UCSD-AML1 (cell line): ENCODE data around the gene TERB1.

Experiments used
- DNase-seq: peaks from one replicate; lab custom pipeline; 2025; ENCODE audit not compliant: unreplicated experiment; lab: John Stamatoyannopoulos, UW

The TERB1 gene, protein sequence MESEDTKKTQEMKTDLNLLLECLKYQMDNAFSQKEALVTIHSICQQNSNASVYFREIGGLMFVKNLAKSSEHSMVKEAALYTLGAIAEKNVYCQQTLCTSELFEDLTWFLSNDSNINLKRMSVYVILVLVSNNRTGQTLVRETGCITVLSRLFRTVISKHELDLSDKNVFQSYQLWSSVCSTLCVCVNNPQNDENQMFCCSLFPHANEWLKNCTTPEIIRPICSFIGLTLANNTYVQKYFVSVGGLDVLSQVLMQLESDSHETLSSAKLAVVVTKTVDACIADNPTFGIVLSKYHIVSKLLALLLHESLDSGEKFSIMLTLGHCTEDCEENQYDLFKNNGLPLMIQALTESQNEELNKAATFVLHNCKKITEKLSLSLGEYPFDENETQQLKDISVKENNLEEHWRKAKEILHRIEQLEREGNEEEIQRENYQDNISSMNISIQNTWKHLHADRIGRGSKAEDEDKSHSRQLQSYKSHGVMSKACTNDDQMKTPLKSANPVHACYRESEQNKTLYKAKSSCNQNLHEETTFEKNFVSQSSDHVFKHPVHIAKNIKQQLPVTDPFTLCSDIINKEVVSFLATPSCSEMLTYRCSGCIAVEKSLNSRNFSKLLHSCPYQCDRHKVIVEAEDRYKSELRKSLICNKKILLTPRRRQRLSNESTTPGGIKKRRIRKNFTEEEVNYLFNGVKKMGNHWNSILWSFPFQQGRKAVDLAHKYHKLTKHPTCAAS

DNA sequence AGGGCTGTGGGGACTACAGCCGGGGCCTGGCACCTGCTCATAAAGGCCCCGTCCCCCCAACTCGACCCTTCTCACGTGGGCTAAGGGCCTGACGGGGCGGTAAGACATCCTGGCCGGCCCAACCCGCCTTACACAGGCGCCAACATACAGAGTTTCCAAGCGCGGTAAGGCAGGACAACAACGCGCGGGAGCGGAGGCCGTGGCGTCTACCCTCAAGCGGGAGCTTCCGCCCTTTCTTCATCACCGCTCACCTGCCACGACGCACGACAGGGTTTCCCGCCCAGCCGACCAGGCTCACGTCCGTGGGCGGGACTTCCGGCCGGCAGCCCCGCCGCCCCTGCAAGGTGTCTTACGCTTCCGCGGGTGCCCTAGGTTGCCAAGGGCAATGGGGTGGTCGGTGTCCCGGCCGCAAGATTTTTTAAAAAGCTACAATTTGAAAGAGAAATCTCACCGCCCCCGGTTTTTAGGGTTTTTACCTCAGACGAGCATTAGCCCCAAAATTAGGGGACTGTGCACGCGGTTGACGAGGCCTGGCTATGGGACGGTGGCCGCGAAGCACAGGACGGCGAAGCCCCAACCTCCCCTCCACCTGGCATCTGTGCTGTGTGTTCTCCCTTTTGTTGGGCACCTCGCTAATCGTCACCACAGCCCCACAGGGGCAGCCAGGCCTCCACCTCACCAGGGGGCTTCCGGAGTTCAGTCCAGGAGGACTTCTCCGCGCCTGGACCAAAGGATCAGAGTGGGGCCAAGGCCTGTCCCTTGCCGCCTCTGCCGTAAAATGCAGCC is at the start of gene TERB1:
Gene TERB1 (minus strand): TSS at position 265 of the 786 bp plus-strand sequence. CDS start 4,786 bp downstream, outside the sequence.
- no peak for DNase-seq

DNA sequence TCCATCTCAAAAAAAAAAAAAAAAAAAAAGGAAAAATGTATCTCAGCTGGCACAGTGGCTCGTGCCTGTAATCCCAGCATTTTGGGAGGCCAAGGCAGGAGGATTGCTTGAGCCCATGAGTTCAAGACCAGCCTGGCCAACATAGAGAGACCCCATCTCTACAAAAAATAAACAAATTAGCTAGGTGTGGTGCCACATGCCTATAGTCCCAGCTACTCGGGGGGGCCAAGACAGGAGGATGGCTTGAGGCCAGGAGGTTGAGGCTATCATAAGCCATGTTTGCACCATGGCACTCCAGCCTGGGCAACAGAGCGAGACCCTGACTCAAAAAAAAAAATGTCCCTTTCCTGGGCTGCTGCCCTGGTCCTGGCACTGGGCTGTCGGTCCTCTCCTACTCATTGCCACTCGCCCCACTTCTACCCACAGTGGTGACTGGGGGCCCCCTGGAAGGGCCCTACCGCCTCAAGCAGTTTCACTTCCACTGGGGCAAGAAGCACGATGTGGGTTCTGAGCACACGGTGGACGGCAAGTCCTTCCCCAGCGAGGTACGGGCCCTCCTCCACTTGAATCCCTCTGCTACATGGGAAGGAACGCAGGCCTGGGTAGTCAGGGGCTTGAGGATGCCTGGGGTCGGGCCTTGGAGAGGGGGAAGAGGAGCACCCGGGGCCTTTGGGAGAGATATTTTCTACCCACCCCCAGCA is 48.9 kb upstream of the TERB1 start:
- DNase-seq = no peak

DNA sequence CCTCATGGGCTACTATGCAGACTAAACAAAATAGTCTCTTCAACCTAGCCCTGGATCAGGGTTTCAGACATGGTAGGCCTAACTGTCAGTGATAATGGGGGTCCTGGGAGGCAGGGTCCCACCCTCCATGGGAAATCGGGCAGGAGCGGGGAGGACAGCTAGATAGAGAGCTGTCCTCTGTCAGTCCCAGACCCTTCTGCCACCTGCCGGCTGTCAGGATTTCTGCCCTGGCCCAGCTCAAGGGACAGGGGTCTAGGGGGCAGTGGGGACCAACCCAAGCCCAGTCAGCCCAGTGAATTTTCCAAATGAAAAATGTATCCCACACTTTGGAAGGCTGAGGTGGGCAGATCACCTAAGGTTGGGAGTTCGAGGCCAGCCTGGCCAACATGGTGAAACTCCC is 48.2 kb upstream of the TERB1 start:
- no peak for DNase-seq

DNA sequence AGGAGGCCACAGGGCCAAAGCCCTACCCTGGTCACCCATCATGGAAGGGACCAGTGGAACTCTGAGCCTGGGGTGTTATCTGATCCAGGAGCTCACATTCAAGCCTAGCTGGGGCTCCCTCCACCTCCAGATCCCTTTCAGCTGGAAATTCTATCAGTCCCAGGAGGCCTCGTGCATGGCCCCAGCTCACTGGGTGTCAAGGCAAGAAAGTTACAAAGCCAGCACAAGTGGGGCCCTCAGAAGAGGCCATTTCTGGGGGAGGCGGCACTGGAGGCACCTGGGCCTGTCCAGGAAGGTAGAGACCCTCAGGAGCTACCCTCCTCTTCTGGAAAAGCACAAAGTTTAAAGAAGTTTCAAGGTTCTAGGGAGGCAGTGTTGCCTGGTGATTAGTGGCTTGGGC is 47.6 kb upstream of the TERB1 start:
- no peak for DNase-seq

DNA sequence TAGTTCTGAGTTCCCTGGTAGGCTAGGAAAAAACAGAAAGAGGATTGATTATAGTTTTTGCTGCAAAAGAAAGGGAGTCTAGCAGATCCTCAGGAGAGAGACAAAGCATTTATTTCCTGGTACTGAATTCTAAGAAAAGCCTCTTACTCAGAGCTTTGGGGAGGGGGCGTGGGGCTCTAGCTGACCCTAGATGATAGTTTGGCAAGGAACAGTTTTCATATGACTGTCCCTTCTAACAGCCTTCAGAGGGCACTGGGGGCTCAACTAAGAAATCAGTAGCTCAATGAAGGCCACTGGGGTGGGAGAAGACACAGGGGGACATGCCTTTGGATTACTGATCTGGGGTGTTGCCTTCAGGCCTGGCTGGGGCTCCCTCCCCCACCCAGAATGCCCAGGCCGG is 46.8 kb upstream of the TERB1 start:
- DNase-seq = no peak

DNA sequence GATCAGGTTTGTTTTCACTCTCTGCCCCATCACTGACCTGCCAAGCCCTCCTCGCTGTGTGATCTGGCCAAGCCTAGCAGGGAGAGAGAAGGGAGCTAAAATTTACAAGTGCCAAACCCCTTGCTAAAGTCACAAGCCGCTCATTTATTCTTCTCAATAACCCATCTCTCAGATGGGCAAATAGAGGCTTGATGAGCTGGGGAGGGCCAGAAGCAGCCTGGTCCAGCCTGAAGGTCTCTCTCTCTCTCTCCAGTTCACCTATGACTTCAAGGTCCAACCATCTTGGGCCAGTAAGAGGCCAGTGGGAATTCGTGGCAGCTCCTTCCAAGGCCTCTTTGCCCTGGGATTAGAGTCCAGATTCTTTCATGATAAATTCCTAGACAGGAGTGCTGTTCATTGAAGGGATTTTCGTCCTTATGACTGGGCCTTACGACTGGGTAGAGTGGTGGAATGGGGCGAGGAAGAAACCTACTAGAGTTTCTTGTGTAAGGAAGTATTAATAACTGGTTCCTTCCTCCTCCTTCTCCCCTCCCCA is 46.2 kb upstream of the TERB1 start:
- DNase-seq = no peak

DNA sequence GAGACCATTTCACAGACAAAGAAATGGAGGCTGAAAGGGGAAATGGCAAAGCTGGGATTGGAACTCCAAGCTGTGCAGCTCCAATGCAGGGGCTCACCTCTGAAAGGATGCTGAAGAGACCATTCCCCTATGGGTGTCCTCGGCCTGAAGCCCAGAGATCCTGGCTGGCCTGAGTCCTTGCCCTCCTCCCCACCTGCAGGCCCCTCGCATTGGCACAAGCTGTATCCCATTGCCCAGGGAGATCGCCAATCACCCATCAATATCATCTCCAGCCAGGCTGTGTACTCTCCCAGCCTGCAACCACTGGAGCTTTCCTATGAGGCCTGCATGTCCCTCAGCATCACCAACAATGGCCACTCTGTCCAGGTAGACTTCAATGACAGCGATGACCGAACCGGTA is 45.4 kb upstream of the TERB1 start:
- DNase-seq = no peak

DNA sequence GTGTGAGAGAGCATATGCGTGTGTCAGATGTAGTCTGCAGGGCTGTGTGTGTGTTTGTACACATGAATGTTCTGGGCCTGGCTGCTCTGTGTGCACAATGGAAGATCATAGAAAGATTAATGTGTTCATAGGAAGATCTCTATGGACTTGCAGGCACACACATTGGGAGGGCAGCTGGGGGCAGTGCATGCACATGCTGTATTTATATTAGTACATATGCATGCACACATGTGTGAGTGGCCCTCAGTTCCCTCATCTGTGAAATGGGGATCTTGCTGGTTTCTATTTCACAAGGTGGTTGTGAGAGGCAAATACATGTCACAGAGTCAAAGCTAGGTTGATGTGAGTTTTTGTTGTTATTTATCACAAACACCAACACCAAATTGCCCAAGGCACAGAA is 44.9 kb upstream of the TERB1 start:
- DNase-seq = no peak

DNA sequence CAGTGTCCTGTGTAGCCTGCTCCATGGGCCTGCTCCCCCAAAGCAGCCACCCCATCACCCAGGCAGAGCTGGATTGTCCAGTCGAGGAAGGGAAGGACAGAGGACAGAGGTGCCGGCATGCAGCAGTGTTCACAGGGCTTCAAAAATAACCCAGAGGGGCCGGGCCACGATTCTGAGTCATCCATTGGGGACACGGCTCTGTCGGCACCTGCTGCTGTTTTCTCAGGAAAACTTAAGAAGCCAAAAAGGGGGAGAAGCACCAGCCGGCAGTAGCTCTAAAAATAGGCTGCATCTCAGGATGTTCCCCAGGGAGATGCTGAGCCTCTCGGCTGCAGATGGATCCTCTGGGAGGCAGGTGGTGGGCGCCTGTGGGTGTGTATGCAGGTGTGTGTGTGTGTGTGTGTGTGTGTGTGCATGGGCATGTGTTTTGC is 44.4 kb upstream of the TERB1 start:
- DNase-seq = no peak

DNA sequence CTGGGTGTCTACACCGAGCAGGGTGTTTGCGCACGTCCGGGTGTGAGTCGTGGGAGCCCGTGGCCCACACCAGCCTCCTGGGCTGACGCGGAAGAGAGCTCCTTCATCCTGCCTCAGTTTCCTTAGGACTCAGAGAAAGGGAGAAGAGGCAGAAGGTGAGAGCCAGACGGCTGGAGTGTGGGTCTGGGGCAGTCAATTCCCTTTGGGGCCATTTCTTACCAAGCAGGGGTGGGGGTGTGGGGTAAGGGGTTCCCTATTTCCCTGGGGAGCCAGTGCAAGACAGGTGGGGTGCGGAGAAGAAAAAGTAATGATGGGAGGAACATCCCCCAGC is 43.7 kb upstream of the TERB1 start:
- no peak for DNase-seq

DNA sequence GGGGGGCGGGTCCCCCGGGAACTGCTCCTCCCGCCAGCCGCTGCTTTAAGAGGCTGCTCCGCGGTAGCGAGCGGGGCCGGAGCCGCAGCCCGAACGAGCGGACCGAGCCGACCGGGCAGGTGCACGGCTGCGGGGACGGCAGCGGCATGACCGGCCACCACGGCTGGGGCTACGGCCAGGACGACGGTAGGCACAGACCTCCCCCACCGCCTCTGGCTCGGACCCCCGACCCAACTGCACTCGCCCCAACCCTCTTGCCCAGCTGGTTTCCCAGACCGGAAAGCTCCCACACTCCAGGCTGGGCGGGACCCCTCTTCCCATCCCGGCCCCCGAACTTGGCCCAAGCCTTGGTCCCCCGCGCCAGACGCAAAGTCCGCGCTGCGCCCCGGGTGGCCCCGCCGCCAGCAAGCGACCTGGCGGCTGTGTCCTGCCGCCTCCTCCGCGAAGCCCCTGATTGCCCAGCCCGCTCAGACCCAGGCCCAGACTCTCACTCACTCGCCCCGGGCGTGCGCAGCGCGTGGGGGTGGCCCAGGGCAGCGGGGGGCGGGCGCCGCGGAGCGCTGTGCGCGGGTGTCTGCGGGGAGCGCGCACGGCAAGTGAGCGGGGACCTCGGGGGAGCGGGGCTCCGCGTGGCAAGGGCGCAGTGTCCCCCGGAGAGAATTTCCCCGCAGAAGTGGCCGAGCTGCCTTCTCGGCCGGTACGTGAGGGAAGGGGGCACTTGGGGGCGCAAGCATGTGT is 43.1 kb upstream of the TERB1 start, which contains the start of gene CA7:
Gene CA7 (plus strand): TSS at position 73 of the 738 bp plus-strand sequence. CDS start 74 bp downstream, at position 147.
- DNase-seq = no peak

DNA sequence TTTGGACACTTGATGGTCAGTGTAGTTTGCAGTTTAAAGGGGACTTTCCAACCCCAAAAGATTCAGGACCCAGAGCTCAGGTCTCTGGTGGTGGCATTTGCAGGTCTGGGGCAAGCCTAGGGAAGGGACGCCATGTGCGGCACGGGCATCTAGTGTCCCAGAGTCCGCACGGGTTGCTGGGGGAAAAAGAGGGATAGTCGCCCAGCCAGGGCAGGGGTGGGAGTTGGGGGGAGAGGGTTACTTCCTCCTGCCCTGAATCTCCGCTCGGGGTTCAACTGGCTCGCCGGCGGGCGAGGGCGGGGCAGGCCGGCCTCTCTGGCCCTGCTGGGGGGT is 42.6 kb upstream of the TERB1 start:
- DNase-seq = no peak

DNA sequence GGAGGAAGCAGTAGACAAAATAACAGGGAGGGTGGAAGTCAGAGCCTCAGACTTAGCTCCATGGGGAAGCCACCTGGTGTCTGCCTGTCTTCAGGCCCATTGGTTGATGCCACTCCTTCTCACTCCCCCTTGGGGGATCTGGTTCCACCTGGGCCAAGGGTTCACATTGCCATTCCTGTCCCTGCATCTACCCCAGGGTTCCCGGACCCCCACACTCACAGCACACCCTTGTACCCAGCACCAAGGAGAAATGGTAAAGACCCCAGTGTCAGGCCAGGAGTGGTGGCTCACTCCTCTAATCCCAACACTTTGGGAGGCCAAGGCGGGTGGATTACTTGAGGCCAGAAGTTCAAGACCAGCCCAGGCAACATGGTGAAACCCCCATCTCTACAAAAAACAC is 41.8 kb upstream of the TERB1 start:
- no peak for DNase-seq

DNA sequence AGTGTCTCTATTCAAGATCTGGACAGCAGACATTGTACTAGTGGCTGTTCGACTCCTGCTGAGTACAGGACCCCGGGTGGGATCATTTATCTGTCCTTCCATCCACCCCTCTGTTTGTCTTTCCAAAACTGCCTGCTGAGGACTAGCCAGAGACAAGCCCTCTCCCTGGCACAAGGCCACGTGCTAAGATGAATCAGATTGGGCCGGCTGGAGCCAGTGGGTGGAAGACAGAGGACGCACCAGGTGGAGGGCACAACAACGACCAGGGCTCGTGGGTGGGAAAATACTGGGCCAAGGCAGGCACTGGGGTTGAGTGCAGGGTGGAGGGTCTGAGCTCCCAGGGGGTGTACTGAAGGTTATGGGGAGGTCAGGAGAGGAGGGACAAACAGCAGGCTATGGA is 41.4 kb upstream of the TERB1 start:
- no peak for DNase-seq

DNA sequence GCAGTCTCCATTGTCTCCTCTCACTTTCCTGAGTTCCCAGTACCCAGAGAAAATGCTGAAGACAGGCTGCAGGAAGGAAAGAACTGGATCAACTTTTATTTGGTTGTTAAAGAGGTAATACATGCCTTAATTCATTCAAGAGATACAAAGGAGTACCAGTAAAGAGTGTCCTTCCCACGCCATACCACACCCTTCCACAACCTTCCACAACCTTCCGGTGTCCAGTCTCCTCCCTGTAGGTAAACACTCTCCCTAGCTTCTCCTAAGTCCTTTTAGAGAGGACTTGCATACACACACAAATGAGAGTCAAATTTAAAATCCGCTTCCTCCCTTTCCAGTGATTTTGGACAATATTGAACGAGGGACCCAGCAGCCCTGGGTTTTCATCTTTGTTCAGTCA is 40.0 kb upstream of the TERB1 start:
- DNase-seq = no peak

DNA sequence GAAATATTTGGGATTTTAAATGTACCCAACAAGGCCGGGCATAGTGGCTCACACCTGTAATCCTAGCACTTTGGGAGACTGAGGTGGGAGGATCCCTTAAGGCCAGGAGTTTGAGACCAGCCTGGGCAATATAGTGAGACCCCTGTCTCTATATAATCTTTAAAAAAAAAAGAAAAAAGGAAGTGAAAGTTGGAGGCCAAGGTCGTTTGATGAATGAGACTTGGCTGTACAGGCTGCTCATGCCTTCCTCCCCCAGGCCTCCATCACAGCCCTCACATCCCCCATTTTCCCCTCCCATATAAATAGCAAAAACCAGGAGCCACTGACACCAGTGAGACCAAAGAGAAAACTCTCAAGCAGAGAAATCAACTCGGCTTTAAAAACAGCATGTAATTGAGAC is 39.5 kb upstream of the TERB1 start:
- no peak for DNase-seq

DNA sequence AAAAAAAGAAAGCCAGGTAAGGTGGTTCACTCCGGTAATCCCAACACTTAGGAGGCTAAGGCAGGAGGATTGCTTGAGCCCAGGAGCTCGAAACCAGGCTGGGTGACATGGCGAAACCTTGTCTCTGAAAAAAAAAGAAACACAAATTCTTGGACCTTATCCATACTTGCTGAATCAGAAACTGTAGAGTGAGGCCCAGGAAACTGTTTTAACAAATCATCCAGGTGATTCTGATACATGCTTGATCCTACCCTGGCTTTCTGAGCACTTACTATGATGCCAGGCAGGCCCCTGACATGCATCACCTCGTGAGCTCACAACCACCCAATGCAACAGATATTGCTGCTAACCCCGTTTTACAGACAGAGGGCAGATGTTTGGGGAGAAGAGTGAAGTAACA is 33.4 kb upstream of the TERB1 start:
- DNase-seq = no peak

DNA sequence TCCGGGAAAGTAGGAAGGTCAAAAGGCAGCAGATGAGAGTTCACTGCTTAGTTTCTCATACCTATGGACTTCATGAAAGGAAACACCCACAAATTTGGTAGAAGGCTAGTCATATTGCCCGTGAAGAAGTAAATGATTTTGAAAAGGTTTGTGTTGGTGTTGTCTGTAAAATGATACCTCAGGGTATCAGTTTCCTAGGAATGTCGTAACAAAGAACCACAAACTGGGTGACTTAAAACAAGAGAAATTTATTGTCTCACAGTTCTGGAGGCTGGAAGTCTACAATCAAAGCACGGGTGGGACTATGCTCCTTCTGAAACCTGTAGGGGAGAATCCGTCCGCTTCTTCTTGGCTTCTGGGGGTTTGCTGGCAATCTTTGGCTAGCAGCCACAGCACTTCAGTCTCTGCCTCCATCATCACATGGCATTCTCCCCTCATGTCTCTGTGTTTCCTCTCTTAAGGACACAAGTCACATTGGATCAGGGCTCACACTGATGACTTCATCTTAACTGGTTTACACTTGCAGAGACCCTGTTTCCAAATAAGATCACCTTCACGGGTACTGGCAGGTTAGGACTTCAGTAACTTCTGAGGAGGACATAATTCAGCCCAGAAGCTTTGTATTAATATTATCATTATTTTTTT is 31.4 kb upstream of the TERB1 start:
- no peak for DNase-seq

DNA sequence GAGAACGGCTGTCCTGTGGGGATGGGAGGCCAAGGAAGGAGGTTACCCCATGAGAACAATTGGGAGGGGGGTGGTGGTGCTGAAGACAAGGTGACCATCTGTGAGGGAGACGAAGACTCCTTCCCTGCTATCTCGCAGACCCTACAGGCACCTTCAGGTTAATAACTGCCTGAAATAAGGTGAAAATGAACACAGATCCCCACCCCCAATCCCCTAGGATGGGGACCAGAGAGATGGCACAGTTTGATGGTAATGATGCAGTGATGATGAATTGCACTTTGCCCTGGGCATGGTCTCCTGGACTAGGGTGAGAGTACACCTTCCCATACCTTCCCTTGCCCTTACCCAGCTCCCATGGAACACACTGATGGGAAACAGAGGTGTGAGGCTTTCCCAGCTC is 30.8 kb upstream of the TERB1 start:
- no peak for DNase-seq
